ENCODE results near the gene FGFR1OP2.
"Not testable (repeated sequence)": the region's sequence is repeated elsewhere in the genome, so short reads cannot be mapped to it uniquely, and the experiment has no call there.

Gene FGFR1OP2

GRCh38 chr12:26896913-26897312 lies 41.4 kb upstream of the FGFR1OP2 start:
- ATAC-seq = no peak
- TF ChIP-seq SNAI2 (CRISPR knock-in tag; IDR thresholded peaks at IDR 0.05) (no peak), ESRRG (CRISPR knock-in tag; IDR thresholded peaks at IDR 0.05) (no peak), ZFP30 (CRISPR knock-in tag; IDR thresholded peaks at IDR 0.05) (no peak), PPARA (CRISPR knock-in tag; IDR thresholded peaks at IDR 0.05; ENCODE audit: borderline replicate concordance) (no peak), PATZ1 (CRISPR knock-in tag; IDR thresholded peaks at IDR 0.05; ENCODE audit: borderline replicate concordance) (no peak), OSR1 (CRISPR knock-in tag; IDR thresholded peaks at IDR 0.05) (no peak), TCF4 (CRISPR knock-in tag; IDR thresholded peaks at IDR 0.05; ENCODE audit: borderline replicate concordance) (no peak), ZNF565 (CRISPR knock-in tag; conservative IDR thresholded peaks at IDR 0.05; ENCODE audit: low read depth) (no peak), ZC3H10 (CRISPR knock-in tag; IDR thresholded peaks at IDR 0.05) (no peak), ZNF8 (CRISPR knock-in tag; IDR thresholded peaks at IDR 0.05) (no peak), TSHZ2 (CRISPR knock-in tag; IDR thresholded peaks at IDR 0.05) (no peak), ZNF70 (CRISPR knock-in tag; IDR thresholded peaks at IDR 0.05) (no peak), ISL1 (CRISPR knock-in tag; IDR thresholded peaks at IDR 0.05) (no peak), TOX (CRISPR knock-in tag; IDR thresholded peaks at IDR 0.05; ENCODE audit: borderline replicate concordance) (no peak)
- TF ChIP-seq, protein P1, sequence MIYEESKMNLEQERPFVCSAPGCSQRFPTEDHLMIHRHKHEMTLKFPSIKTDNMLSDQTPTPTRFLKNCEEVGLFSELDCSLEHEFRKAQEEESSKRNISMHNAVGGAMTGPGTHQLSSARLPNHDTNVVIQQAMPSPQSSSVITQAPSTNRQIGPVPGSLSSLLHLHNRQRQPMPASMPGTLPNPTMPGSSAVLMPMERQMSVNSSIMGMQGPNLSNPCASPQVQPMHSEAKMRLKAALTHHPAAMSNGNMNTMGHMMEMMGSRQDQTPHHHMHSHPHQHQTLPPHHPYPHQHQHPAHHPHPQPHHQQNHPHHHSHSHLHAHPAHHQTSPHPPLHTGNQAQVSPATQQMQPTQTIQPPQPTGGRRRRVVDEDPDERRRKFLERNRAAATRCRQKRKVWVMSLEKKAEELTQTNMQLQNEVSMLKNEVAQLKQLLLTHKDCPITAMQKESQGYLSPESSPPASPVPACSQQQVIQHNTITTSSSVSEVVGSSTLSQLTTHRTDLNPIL (CRISPR knock-in tag; IDR thresholded peaks at IDR 0.05; ENCODE audit: low read depth) = no peak

DNA sequence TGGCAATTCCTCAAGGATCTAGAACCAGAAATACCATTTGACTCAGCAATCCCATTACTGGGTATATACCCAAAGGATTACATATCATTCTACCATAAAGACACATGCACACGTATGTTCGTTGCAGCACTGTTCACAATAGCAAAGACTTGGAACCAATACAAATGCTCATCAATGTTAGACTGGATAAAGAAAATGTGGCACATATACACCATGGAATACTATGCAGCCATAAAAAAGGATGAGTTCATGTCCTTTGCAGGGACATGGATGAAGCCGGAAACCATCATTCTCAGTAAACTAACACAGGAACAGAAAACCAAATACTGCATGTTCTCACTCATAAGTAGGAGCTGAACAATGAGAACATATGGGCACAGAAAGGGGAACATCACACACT lies 34.9 kb upstream of the FGFR1OP2 start:
- not testable (repeated sequence) for ATAC-seq

DNA sequence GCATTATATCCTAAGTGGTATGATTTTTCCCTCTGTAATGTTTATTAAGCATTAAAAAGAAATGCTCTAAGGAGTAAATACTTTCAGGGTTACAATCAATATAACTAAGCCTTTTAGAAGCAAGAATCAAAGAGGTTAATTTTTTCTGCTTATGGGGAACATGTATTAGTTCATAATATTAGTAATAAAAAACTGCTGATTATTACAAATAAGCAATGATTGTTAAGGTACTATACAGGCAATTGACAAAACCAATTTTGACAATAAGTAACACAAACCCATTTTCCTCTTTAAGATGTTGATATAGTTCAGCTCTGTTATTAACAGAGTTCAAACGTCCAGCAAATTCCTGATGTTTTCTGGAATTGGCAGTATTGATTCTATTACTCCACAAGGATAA lies 32.2 kb upstream of the FGFR1OP2 start:
- ATAC-seq = no peak

DNA sequence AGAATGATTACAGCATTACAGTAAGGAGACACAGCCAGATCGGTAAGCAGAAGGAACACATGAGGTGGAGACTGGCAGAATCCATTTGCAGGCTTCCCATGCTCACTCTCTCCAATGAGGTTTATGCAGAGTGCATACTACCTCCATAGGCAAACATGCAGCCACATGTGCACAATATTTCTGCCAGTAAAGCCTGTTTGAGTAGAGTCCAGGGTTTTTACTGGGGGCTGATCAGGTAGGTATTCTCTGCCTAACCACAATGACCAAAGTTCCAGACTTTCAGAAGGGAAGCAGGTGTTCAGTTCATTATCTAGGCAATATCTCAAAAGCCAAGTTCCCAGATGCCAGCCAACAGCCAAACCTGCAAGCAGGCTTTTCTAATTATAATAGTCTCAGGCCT lies 31.6 kb upstream of the FGFR1OP2 start:
- no peak for ATAC-seq

More for the DNA sequence above, 32.2 kb upstream of the FGFR1OP2 start:
- no peak for TF ChIP-seq BACH2 (CRISPR knock-in tag; IDR thresholded peaks at IDR 0.05; ENCODE audit: borderline replicate concordance)
- no peak for TF ChIP-seq TSHZ2 (CRISPR knock-in tag; IDR thresholded peaks at IDR 0.05)

More for the DNA sequence above, 31.6 kb upstream of the FGFR1OP2 start:
- no peak for TF ChIP-seq PPARA (CRISPR knock-in tag; IDR thresholded peaks at IDR 0.05; ENCODE audit: borderline replicate concordance)
- peak; percentile 47; the same call in 1 of the 2 replicates for TF ChIP-seq SNAI2 (CRISPR knock-in tag; IDR thresholded peaks at IDR 0.05)
- TF ChIP-seq TCF4 (CRISPR knock-in tag; IDR thresholded peaks at IDR 0.05; ENCODE audit: borderline replicate concordance) = peak; percentile 45; the same call in 1 of the 2 replicates

Data from SK-N-SH treated with all-trans-retinoic acid at 6 μM for 48 hours (cell line).